K562 (cell line): ENCODE results near the gene EQTN. TPM values are rescaled to one million over a fixed set of nuclear protein-coding genes. Genes with fewer than 3 reads are reported as not detected.

ENCODE experiments used
- BMI1 ChIP-seq: fragments of 150-350 bp; IDR thresholded peaks from 2 replicates; pipeline ENCODE4 v1.6.1; 2014; ENCODE audit warnings: low read length
- CCAR2 ChIP-seq: fragments of 200-400 bp; formaldehyde crosslinking; IDR thresholded peaks from 2 replicates; pipeline ENCODE4 v1.6.1; 2017; ENCODE audit warnings: mild to moderate bottlenecking, low read depth, low read length
- CHAMP1 ChIP-seq: fragments of 450-650 bp; IDR thresholded peaks from 2 replicates; pipeline ENCODE4 v1.6.1; 2016; ENCODE audit warnings: mild to moderate bottlenecking
- ELF2 ChIP-seq: fragments of 250-450 bp; sonication (Bioruptor Pico); IDR thresholded peaks from 2 replicates; pipeline ENCODE4 v1.5.0; 2021; ENCODE audit warnings: mild to moderate bottlenecking
- EWSR1 ChIP-seq: fragments of 450-650 bp; IDR thresholded peaks from 2 replicates; pipeline ENCODE4 v1.6.1; 2018; ENCODE audit warnings: borderline replicate concordance, mild to moderate bottlenecking, low read depth, moderate library complexity; ENCODE audit not compliant: partially characterized antibody
- FOXK1 ChIP-seq: sonication (generic); formaldehyde crosslinking; IDR thresholded peaks from 2 replicates; pipeline ENCODE4 v1.8.0; 2022; ENCODE audit warnings: missing genetic modification reagents, mild to moderate bottlenecking, borderline replicate concordance
- FOXP4 ChIP-seq: sonication (generic); formaldehyde crosslinking; IDR thresholded peaks from 2 replicates; pipeline ENCODE4 v1.8.0; 2022; ENCODE audit warnings: mild to moderate bottlenecking, missing genetic modification reagents, borderline replicate concordance
- GATA2 ChIP-seq: sonication (generic); formaldehyde crosslinking; IDR thresholded peaks from 2 replicates; pipeline ENCODE4 v1.4.0; 2020; ENCODE audit warnings: mild to moderate bottlenecking, missing genetic modification reagents
- HEY1 ChIP-seq: fragments of 250-450 bp; sonication (Bioruptor Pico); IDR thresholded peaks from 2 replicates; pipeline ENCODE4 v1.5.0; 2020; ENCODE audit warnings: mild to moderate bottlenecking, moderate library complexity, borderline replicate concordance
- KDM4B ChIP-seq, 2 experiments: fragments of 450-650 bp in 1 of 2; sonication (generic) in 1 of 2; IDR thresholded peaks; 2 replicates each; pipeline ENCODE4 v1.6.1; 2016 to 2017; ENCODE audit warnings: borderline replicate concordance in 2 of 2, antibody characterized with exemption in 1 of 2, low read depth in 1 of 2, mild to moderate bottlenecking in 1 of 2
- LCOR ChIP-seq: sonication (generic); formaldehyde crosslinking; IDR thresholded peaks from 2 replicates; pipeline ENCODE4 v1.8.0; 2022; ENCODE audit warnings: mild to moderate bottlenecking, missing genetic modification reagents
- NBN ChIP-seq: fragments of 450-650 bp; IDR thresholded peaks from 2 replicates; pipeline ENCODE4 v1.6.1; 2016; ENCODE audit warnings: low read depth, mild to moderate bottlenecking
- NR2F6 ChIP-seq: fragments of 450-650 bp; formaldehyde crosslinking; IDR thresholded peaks from 2 replicates; pipeline ENCODE4 v1.4.0; 2020; ENCODE audit warnings: mild to moderate bottlenecking
- RCOR1 ChIP-seq, 2 experiments: IDR thresholded peaks; 2 replicates each; pipeline ENCODE4 v1.6.1; 2012; ENCODE audit warnings: low read depth in 2 of 2, low read length in 2 of 2, borderline replicate concordance in 1 of 2, improper control_type of control experiment in 1 of 2
- ZBTB1 ChIP-seq: sonication (generic); formaldehyde crosslinking; IDR thresholded peaks from 2 replicates; pipeline ENCODE4 v1.8.1; 2023; ENCODE audit warnings: missing genetic modification reagents, low read depth, mild to moderate bottlenecking, borderline replicate concordance
- ZBTB26 ChIP-seq: fragments of 450-650 bp; formaldehyde crosslinking; IDR thresholded peaks from 2 replicates; pipeline ENCODE4 v1.4.0; 2022; ENCODE audit warnings: missing genetic modification characterization
- ZKSCAN1 ChIP-seq: fragments of 150-350 bp; IDR thresholded peaks from 2 replicates; pipeline ENCODE4 v1.6.1; 2016; ENCODE audit warnings: low read depth, low read length
- ZNF766 ChIP-seq: fragments of 200-800 bp; sonication (Bioruptor generic); conservative IDR thresholded peaks from 2 replicates; pipeline ENCODE4 v1.6.1; 2016; ENCODE audit warnings: missing genetic modification characterization, missing compliant biosample characterization
- ZNF785 ChIP-seq: fragments of 250-450 bp; sonication (Bioruptor Pico); IDR thresholded peaks from 2 replicates; pipeline ENCODE4 v1.4.0; 2020; ENCODE audit warnings: mild to moderate bottlenecking
- polyA plus RNA-seq, 8 experiments: library from polyadenylated mRNA; depleted of rRNA in 4 of 8; stranded (reverse) in 5 of 8; unstranded in 3 of 8; fragments of >200 nt; fragmentation: Nextera tagmentation in 2 of 8; fragmentation: Illumina TruSeq in 1 of 8; extraction: Ambion mirVana in 2 of 8; extraction: Trizol in 1 of 8; gene quantifications; 2 replicates each; pipeline versions ENCODE4 v1.2.1 to v1.2.3, GENCODE V29; 2011 to 2014; ENCODE audit warnings: inconsistent platforms in 1 of 8, missing spikeins in 1 of 8
- total RNA-seq, 7 experiments: library from RNA; depleted of rRNA in 6 of 7; stranded (reverse); fragments of >200 nt in 6 of 7; fragmentation: Illumina TruSeq in 2 of 7; extraction: Trizol in 2 of 7; gene quantifications; 2 replicates each; pipeline versions ENCODE4 v1.2.1 to v1.2.3, GENCODE V29; 2011 to 2021; ENCODE audit warnings: low replicate concordance in 1 of 7
- TF ChIP-seq, protein P1 (sequence below): fragments of 250-450 bp; sonication (Bioruptor Pico); IDR thresholded peaks from 2 replicates; pipeline ENCODE4 v1.8.0; 2022; ENCODE audit warnings: inconsistent platforms
- TF ChIP-seq, protein P2 (sequence below): sonication (generic); formaldehyde crosslinking; IDR thresholded peaks from 2 replicates; pipeline ENCODE4 v1.8.0; 2022; ENCODE audit warnings: mild to moderate bottlenecking, missing genetic modification reagents

EQTN gene
- total and polyA plus RNA-seq, 9 of the 15 experiments (the other 6 are each of a cell fraction or from before 2014, with no cell fraction given) = 0.15 to 0.33 (median 0.18) TPM; not detected in 4

DNA sequence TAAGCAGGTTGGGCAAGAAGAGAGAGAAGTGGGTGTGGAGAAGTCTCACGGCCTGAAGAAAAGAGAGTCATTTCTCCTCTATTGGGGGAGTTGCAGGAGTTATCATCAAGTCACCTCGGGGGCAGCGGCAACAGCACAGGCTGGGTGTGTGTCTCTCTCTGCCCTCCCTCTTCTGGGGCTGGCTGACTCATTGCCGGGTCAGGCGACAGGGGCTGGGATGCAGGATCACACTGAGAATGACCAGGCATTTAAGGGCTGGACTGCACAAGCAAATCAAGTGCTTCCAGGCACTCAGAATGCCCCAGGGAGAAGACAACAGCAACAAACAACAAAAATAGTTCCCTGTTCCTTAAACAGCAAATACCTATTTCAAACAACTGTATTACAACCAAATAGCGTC is 6.3 kb upstream of the EQTN start (continued):
- TF ChIP-seq FOXP4 (no peak), FOXK1 (CRISPR knock-in tag) (no peak), ELF2 (CRISPR knock-in tag) (no peak), BMI1 (no peak), HEY1 (CRISPR knock-in tag) (no peak), NR2F6 (no peak), CCAR2 (no peak), KDM4B (IDR thresholded peaks at IDR 0.05; ENCODE audit: borderline replicate concordance in 2 of 2, low read depth in 1 of 2) (no peak), CHAMP1 (no peak), ZNF766 (CRISPR knock-in tag) (no peak), ZBTB26 (CRISPR knock-in tag) (no peak), ZNF785 (CRISPR knock-in tag) (no peak), EWSR1 (no peak), GATA2 (CRISPR knock-in tag) (no peak), NBN (no peak), ZKSCAN1 (no peak), ZBTB1 (CRISPR knock-in tag) (no peak), LCOR (CRISPR knock-in tag) (no peak), RCOR1 (IDR thresholded peaks at IDR 0.05; ENCODE audit: borderline replicate concordance in 1 of 2, low read depth in 2 of 2, low read length in 2 of 2) (0 out of 4 replicates have a peak, but pooled peaks of 1 of the 2 experiments have one; percentile 33)
- TF ChIP-seq, protein P1, sequence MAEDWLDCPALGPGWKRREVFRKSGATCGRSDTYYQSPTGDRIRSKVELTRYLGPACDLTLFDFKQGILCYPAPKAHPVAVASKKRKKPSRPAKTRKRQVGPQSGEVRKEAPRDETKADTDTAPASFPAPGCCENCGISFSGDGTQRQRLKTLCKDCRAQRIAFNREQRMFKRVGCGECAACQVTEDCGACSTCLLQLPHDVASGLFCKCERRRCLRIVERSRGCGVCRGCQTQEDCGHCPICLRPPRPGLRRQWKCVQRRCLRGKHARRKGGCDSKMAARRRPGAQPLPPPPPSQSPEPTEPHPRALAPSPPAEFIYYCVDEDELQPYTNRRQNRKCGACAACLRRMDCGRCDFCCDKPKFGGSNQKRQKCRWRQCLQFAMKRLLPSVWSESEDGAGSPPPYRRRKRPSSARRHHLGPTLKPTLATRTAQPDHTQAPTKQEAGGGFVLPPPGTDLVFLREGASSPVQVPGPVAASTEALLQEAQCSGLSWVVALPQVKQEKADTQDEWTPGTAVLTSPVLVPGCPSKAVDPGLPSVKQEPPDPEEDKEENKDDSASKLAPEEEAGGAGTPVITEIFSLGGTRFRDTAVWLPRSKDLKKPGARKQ (CRISPR knock-in tag) = no peak
- TF ChIP-seq, protein P2, sequence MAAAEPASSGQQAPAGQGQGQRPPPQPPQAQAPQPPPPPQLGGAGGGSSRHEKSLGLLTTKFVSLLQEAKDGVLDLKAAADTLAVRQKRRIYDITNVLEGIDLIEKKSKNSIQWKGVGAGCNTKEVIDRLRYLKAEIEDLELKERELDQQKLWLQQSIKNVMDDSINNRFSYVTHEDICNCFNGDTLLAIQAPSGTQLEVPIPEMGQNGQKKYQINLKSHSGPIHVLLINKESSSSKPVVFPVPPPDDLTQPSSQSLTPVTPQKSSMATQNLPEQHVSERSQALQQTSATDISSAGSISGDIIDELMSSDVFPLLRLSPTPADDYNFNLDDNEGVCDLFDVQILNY (CRISPR knock-in tag) = no peak
